GM19193 (cell line): ENCODE measurements around the gene SOX4.

Source experiments
- POLR2A ChIP-seq: IDR thresholded peaks from 4 replicates; pipeline ENCODE4 v1.6.1; 2011; ENCODE audit not compliant: insufficient read depth, insufficient read length; ENCODE audit errors: extremely low read depth

SOX4 gene

DNA sequence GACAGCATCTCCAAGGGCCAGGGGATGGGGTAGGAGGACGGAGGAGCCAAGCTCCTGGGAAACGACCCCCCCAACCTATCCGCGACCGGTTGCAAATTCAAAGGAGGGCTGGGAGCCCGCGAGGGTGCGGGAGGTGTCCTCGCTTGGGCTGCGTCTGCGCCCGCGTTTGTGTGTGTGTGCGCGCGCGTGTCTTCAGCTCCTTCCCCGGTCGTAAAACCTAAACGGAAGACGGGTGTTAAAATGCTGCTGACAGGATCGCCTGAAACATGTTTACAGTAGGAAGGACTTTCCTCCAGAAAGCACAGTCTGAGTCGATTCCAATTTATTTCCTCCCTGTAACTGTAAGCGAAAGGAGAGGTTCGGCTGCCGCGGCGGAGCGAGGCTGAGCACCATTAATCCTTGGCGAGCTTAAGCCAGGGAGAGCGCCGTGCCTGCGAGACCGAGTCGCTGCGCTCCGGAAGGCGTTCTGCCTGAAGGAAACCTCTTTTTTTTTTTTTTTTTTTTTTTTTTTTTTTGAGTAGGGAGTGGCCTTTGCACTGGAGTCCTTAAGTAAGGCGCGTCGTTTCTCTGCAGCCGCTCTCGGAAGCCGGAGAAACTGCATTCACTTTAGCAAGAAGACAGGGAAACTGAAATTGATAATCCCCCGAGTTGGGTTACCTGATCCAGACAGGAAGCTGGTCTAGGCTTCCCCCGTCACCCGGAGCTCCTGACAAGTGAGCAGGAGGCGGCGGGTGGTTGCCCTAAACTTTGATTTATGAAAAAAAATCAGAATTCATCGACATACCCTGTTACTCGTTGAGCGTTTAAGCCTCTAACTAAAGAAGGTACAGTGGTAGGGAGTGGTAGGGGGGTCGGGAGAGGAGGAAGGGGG is 4.8 kb upstream of the SOX4 start:
- peak; percentile 63 for TF ChIP-seq POLR2A

GRCh38 chr6:21589352-21590345 is 3.9 kb upstream of the SOX4 start:
- TF ChIP-seq POLR2A: no peak

DNA sequence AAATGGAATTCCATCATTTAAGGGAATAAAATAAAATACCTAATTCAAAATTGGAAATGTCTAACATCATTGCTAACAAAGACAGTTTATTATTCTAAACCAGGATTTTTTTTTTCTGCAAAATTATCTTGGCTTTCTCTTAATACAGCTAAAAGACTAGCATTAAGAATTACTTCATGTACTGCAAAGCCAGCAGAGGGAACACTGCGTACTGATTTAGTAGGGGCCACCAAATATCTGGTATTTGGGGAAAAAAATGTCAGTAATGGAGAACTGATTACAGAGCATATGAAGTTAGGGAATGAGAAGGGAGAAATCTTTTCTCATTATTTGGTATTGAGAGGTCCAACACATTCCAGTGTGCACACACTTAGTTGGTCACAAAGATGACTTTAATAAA is 3.2 kb upstream of the SOX4 start:
- TF ChIP-seq POLR2A: no peak

DNA sequence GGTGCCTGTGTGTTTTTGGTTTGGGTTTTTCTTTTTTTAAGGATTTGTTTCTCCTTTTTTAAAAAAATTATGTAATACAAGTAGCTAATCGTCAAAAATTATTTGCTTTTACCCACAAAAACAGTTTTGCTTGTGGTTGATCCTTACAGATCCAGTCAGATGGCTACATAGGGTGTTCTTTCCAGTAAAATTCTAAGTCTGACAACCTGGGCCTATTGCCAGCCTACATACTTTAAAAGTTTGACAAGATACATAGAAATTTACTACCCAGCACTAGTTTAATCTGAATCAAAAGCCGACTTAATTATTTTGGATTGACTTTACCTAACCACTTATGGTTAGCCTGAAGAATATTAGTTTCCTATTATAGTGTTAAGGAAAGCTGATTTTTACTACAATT is 2.1 kb upstream of the SOX4 start:
- no peak for TF ChIP-seq POLR2A

- TF ChIP-seq POLR2A: no peak
These were observed 598 bp upstream of the SOX4 start for GRCh38 chr6:21592953-21593352.

DNA sequence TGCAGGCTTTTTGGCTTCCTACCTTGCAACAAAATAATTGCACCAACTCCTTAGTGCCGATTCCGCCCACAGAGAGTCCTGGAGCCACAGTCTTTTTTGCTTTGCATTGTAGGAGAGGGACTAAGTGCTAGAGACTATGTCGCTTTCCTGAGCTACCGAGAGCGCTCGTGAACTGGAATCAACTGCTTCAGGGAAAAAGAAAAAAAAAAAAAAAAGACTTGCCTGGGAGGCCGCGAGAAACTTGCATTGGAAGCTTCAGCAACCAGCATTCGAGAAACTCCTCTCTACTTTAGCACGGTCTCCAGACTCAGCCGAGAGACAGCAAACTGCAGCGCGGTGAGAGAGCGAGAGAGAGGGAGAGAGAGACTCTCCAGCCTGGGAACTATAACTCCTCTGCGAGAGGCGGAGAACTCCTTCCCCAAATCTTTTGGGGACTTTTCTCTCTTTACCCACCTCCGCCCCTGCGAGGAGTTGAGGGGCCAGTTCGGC is 420 bp downstream of the SOX4 start:
- no peak for TF ChIP-seq POLR2A

DNA sequence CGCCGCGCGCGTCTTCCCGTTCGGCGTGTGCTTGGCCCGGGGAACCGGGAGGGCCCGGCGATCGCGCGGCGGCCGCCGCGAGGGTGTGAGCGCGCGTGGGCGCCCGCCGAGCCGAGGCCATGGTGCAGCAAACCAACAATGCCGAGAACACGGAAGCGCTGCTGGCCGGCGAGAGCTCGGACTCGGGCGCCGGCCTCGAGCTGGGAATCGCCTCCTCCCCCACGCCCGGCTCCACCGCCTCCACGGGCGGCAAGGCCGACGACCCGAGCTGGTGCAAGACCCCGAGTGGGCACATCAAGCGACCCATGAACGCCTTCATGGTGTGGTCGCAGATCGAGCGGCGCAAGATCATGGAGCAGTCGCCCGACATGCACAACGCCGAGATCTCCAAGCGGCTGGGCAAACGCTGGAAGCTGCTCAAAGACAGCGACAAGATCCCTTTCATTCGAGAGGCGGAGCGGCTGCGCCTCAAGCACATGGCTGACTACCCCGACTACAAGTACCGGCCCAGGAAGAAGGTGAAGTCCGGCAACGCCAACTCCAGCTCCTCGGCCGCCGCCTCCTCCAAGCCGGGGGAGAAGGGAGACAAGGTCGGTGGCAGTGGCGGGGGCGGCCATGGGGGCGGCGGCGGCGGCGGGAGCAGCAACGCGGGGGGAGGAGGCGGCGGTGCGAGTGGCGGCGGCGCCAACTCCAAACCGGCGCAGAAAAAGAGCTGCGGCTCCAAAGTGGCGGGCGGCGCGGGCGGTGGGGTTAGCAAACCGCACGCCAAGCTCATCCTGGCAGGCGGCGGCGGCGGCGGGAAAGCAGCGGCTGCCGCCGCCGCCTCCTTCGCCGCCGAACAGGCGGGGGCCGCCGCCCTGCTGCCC is 1.1 kb downstream of the SOX4 start:
- peak; percentile 42 for TF ChIP-seq POLR2A

- no peak for TF ChIP-seq POLR2A
These were observed 2.0 kb downstream of the SOX4 start for GRCh38 chr6:21595285-21596144.

DNA sequence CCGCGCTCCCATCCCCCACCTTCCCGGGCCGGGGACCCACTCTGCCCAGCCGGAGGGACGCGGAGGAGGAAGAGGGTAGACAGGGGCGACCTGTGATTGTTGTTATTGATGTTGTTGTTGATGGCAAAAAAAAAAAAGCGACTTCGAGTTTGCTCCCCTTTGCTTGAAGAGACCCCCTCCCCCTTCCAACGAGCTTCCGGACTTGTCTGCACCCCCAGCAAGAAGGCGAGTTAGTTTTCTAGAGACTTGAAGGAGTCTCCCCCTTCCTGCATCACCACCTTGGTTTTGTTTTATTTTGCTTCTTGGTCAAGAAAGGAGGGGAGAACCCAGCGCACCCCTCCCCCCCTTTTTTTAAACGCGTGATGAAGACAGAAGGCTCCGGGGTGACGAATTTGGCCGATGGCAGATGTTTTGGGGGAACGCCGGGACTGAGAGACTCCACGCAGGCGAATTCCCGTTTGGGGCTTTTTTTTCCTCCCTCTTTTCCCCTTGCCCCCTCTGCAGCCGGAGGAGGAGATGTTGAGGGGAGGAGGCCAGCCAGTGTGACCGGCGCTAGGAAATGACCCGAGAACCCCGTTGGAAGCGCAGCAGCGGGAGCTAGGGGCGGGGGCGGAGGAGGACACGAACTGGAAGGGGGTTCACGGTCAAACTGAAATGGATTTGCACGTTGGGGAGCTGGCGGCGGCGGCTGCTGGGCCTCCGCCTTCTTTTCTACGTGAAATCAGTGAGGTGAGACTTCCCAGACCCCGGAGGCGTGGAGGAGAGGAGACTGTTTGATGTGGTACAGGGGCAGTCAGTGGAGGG is 2.8 kb downstream of the SOX4 start:
- peak; percentile 37 for TF ChIP-seq POLR2A

GRCh38 chr6:21596949-21597682 is 3.6 kb downstream of the SOX4 start:
- no peak for TF ChIP-seq POLR2A

DNA sequence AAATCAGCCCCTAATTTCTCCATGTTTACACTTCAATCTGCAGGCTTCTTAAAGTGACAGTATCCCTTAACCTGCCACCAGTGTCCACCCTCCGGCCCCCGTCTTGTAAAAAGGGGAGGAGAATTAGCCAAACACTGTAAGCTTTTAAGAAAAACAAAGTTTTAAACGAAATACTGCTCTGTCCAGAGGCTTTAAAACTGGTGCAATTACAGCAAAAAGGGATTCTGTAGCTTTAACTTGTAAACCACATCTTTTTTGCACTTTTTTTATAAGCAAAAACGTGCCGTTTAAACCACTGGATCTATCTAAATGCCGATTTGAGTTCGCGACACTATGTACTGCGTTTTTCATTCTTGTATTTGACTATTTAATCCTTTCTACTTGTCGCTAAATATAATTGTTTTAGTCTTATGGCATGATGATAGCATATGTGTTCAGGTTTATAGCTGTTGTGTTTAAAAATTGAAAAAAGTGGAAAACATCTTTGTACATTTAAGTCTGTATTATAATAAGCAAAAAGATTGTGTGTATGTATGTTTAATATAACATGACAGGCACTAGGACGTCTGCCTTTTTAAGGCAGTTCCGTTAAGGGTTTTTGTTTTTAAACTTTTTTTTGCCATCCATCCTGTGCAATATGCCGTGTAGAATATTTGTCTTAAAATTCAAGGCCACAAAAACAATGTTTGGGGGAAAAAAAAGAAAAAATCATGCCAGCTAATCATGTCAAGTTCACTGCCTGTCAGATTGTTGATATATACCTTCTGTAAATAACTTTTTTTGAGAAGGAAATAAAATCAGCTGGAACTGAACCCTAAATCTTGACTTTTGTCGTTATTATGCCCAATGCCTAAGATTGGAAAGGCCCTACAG is 4.5 kb downstream of the SOX4 start:
- TF ChIP-seq POLR2A: no peak

GRCh38 chr6:21598674-21599023 is 5.1 kb downstream of the SOX4 start:
- TF ChIP-seq POLR2A: no peak
